SK-N-SH (cell line): ENCODE results near the gene TLN1. TPM values are rescaled to one million over a fixed set of nuclear protein-coding genes. Genes with fewer than 3 reads are reported as not detected.

Experiments used
- CHD2 ChIP-seq: fragments of 150-350 bp; IDR thresholded peaks from 2 replicates; pipeline ENCODE4 v1.6.1; 2018; ENCODE audit warnings: low read length; ENCODE audit not compliant: partially characterized antibody
- CTCF ChIP-seq: fragments of 200-600 bp; sonication (generic); IDR thresholded peaks from 2 replicates; pipeline ENCODE4 v1.6.1; 2017; ENCODE audit warnings: antibody characterized with exemption, mild to moderate bottlenecking, moderate library complexity
- ELF1 ChIP-seq: IDR thresholded peaks from 2 replicates; pipeline ENCODE4 v1.4.0; 2012
- EP300 ChIP-seq, 2 experiments: IDR thresholded peaks; 2 replicates each; pipeline versions ENCODE4 v1.4.0 to v1.6.1; 2012; ENCODE audit warnings: borderline replicate concordance in 1 of 2, low read depth in 1 of 2, low read length in 1 of 2
- FOXJ3 ChIP-seq: sonication (generic); formaldehyde crosslinking; IDR thresholded peaks from 2 replicates; pipeline ENCODE4 v1.5.1; 2020; ENCODE audit warnings: mild to moderate bottlenecking, missing genetic modification reagents
- FOXM1 ChIP-seq: IDR thresholded peaks from 2 replicates; pipeline ENCODE4 v1.4.0; 2012; ENCODE audit warnings: low read depth, mild to moderate bottlenecking
- GABPA ChIP-seq: IDR thresholded peaks from 2 replicates; pipeline ENCODE4 v1.4.0; 2012; ENCODE audit warnings: low read depth, mild to moderate bottlenecking
- GATA2 ChIP-seq: sonication (generic); formaldehyde crosslinking; IDR thresholded peaks from 2 replicates; pipeline ENCODE4 v1.5.0; 2020; ENCODE audit warnings: mild to moderate bottlenecking, missing genetic modification reagents
- MXI1 ChIP-seq: IDR thresholded peaks from 2 replicates; pipeline ENCODE4 v1.6.1; 2012; ENCODE audit warnings: mild to moderate bottlenecking, low read depth, low read length, improper control_type of control experiment
- NFIC ChIP-seq: IDR thresholded peaks from 2 replicates; pipeline ENCODE4 v1.4.0; 2012; ENCODE audit warnings: borderline replicate concordance
- NRF1 ChIP-seq: IDR thresholded peaks from 2 replicates; pipeline ENCODE4 v1.6.1; 2012; ENCODE audit warnings: low read depth, mild to moderate bottlenecking, low read length
- PBX3 ChIP-seq: IDR thresholded peaks from 2 replicates; pipeline ENCODE4; 2012
- POLR2AphosphoS5 ChIP-seq: IDR thresholded peaks from 2 replicates; pipeline ENCODE4 v1.6.1; 2012; ENCODE audit warnings: low read depth, low read length
- REST ChIP-seq: IDR thresholded peaks from 2 replicates; pipeline ENCODE4 v1.6.1; 2012; ENCODE audit warnings: mild to moderate bottlenecking, low read depth, low read length, moderate library complexity
- RXRA ChIP-seq: IDR thresholded peaks from 2 replicates; pipeline ENCODE4 v1.4.0; 2012; ENCODE audit warnings: low read depth, mild to moderate bottlenecking, borderline replicate concordance
- SIN3A ChIP-seq: IDR thresholded peaks from 2 replicates; pipeline ENCODE4 v1.6.1; 2012; ENCODE audit warnings: low read depth, mild to moderate bottlenecking, low read length, moderate library complexity, borderline replicate concordance
- SMC3 ChIP-seq: IDR thresholded peaks from 2 replicates; pipeline ENCODE4 v1.6.1; 2012; ENCODE audit warnings: low read depth, low read length, improper control_type of control experiment
- TAF1 ChIP-seq: IDR thresholded peaks from 2 replicates; pipeline ENCODE4 v1.6.1; 2012; ENCODE audit warnings: low read depth, mild to moderate bottlenecking, low read length, moderate library complexity, borderline replicate concordance
- USF1 ChIP-seq: IDR thresholded peaks from 2 replicates; pipeline ENCODE4 v1.4.0; 2012; ENCODE audit warnings: low read depth, borderline replicate concordance
- polyA plus RNA-seq, 3 experiments: library from polyadenylated mRNA; depleted of rRNA; stranded (reverse); fragments of >200 nt; gene quantifications; 2 replicates each; pipeline ENCODE4 v1.2.3, GENCODE V29; 2012

Gene TLN1
- polyA plus RNA-seq, 1 of the 3 experiments (the other 2 are of a cell fraction) = 115 TPM

- TF ChIP-seq GATA2 (CRISPR knock-in tag) = no peak
- 0 out of 2 replicates have a peak, but pooled peaks have one; percentile 15 for TF ChIP-seq GABPA
- TF ChIP-seq TAF1 = peak; percentile 63; the same call in 1 of the 2 replicates
- peak; percentile 12; the same call in 1 of the 2 replicates for TF ChIP-seq RXRA
- no peak; the same call in 1 of the 2 replicates for TF ChIP-seq NFIC
- peak; percentile 70; the same call in 1 of the 2 replicates for TF ChIP-seq REST
- TF ChIP-seq FOXM1 = 0 out of 2 replicates have a peak, but pooled peaks have one; percentile 16
- TF ChIP-seq ELF1 = peak; percentile 35; the same call in 1 of the 2 replicates
- peak; percentile 95 for TF ChIP-seq SIN3A
- peak; percentile 99 for TF ChIP-seq MXI1
- peak; percentile 72 for TF ChIP-seq USF1
- no peak for TF ChIP-seq SMC3
- peak in 1 of 2 experiments; percentile 74; a peak in 2 of 4 replicates for TF ChIP-seq EP300 (IDR thresholded peaks at IDR 0.05; ENCODE audit: borderline replicate concordance in 1 of 2, low read depth in 1 of 2, low read length in 1 of 2)
- no peak; the same call in 1 of the 2 replicates for TF ChIP-seq POLR2AphosphoS5
- TF ChIP-seq FOXJ3 (CRISPR knock-in tag) = no peak; the same call in 1 of the 2 replicates
- TF ChIP-seq NRF1 = no peak
- TF ChIP-seq CHD2 = peak; percentile 87
- 0 out of 2 replicates have a peak, but pooled peaks have one; percentile 27 for TF ChIP-seq CTCF
- no peak for TF ChIP-seq PBX3
Measured at GRCh38 chr9:35657546-35658136, 74.4 kb downstream of the TLN1 start, which contains the start of gene RMRP (continued).
